NCI-H2107 treated with DMSO at 0.1 percent for 48 hours (cell line): ENCODE results near the gene DSCAML1.
A peak's percentile ranks its signal among the peaks of the same experiment; 100 is the strongest.

Experiments used
- DNase-seq: peaks from one replicate; lab custom pipeline; 2025; ENCODE audit not compliant: unreplicated experiment; lab: John Stamatoyannopoulos, UW

Gene DSCAML1

DNA sequence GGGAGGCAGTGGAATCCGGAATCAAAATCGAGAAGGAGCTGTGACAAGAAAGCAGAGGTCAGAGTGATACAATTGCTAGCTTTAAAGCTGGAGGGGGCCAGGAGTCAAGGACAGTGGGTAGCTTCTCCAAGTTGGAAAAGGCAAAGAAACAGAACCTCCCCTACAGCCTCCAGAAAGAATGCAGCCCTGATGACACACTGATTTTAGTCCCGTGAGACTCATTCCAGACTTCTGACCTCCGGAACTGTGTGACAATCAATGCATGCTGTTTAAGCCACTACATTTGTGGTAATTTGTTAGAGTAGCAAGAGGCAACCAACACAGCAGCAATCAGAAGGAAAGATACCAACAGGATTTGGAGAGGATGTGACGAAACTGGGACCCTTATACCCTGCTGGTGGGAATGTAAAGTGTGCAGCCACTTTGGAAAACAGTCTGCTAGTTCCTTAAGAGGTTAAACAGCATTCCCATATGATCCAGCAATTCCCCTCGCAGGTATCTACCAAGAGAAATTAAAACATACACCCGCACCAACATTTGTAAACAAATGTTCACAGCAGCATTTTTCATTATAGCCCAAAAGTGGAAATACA lies 66.7 kb downstream of the DSCAML1 start:
- no peak for DNase-seq

DNA sequence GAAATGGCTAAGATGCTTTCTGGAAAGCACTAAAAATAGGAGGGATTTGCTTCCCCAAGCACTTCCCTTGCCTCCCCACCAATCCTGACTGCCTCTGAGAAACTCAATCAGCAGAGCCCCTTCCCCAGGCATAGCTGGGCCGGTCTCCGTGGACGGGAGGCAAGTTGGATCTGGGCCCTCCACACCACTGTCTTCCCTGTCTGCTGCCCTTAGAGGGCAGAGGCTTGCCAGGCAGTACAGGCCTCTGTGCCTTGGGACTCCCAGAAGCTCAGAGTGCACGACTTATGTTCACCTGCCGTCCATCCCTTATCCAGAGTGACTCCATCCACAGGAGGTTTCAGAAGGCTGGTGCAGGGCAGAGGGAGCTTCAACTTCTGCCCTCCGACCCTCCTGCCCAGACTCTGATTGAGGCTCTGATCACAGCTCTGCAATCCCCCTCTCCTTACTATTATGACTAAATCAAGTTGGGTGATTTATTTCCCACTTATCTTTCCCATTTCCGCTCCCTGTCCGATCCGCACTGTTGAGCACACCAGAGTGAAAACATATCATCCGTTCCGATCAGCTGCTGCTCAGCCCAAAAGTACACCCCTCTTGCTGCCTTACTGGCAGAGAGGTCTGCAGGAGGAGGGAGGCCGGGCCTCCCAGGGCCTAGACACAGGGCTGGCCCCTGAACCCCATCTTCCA lies 71.8 kb downstream of the DSCAML1 start:
- peak; percentile 52 for DNase-seq

DNA sequence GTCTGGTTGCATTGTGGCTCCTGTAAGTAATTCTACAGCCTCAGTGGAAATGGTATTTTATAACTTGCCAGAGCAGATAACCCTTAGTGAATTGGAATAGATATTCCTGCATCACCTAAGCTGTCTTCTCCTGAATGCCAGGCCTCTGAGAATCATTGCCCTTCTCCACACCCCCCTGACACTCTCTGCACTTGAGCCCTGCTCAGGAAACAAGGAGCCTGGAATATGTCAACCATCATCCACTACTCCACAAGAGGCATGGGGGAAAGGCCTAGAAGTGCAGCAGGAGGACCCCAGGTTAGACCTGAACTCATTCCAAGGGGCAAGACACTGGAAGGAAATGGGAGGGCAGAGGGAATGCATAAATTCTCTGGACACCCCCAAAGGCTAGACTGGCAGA lies 72.4 kb downstream of the DSCAML1 start:
- DNase-seq = no peak

DNA sequence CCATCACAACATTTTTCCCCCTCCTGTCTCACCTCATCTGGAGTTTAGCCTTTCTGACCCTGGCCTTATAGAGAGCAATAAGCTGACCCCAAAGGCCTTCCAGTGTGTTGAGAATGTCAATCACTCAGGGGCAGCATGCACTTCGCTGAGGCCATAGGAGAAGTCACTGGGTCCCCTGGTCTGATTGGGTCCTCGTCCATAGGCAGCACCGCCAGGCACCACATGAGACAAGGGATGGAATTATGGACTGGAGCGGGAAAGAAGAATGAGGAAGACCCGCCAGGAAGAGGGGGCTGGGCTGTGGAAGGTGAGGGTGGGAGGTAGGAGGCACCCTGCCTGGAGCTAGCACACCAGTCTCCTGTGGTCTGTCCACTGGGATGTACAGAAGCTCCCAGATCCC lies 72.9 kb downstream of the DSCAML1 start:
- DNase-seq = no peak

DNA sequence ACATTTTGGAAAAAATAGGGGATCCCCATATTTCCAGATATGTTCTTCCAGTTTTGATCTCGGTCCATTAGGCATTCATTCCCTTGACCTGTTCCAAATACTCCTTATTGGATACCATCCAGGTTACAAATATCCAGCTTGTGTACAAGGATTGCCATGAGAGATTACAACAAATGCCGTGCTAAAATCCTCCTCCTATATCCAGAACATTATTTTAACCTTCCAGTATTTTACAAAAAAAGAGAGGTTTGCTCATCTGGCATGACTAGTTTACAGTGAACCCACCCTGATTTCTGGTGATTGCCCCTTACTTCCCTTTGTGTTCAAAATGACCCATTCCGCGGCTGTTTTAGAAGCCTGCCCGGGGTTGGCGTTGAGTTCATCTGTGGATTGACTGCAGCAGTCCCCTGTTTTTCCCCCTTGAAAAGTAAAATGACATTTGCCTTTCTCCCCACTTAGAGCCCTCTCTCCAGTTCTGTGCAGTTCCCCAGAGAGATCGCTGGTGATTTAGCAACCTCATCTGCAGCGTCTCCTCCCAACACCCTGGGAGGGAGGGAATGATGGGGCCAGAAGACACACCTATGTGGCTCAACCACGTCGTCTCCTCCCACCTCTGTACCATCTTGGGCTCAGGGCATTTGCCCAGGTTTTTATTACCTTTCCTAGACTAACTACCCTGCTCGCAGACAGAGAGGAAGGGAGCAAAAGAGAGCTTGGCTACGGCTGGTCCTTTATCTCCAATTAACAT lies 73.6 kb downstream of the DSCAML1 start:
- peak; percentile 83 for DNase-seq

DNA sequence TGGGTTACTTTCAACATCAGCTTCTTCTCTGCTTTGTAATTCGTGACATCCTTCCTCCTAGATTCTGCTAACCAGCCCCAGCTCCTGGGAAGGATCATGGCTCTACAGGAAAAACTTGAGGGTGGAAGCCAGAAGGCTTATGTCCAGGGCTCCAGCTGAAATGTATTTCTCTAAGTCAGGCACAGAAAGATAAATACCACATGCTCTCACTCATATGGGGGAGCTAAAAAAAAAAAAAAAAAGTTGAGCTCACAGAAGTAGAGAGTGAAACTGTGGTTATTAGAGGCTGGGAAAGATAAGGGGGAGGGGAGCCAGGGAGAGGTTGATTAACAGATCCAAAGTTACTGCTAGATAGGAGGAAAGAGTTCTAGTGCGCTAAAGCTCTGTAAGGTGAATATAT lies 74.9 kb downstream of the DSCAML1 start:
- no peak for DNase-seq

DNA sequence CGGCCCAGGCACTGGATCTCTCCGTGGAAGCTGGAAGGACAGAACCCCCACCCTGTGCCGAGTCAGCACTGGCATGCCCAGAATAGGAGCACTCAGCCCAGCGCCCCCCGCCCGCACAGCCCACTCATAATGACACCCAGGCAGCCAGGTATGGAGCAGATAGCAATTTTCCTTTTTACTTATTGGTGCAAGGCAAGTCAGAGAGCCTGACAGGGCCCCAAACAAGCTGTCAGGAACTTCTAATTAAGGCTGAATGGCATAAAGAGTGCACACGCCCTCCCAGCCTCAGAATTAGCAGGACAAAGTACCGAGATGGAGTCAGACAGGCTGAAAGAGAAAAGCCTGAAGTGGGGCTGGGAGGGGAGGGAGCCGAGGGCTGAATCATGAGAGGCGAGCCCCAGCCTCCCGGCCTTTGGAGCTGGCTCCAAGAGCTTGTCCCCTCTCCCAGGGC lies 76.9 kb downstream of the DSCAML1 start:
- DNase-seq = peak; percentile 70

DNA sequence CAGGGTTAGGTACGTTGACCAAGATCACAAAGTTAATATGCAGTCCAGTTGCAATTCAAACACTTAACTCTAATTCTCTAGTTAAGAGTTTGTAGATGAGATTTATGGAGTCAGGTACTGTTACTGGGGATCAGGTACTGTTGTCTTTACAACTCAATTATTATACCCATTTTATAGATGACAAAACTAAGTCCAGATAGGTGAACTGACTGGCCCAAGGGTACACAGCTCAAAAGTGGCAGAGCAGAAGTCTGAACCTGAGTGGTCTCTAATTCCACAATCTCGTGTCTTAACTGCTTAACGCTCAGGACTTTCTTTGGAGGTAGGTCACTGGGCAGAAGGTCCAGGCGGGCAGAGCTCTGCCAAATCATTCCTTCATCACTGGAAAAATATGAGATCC lies 77.5 kb downstream of the DSCAML1 start:
- no peak for DNase-seq

DNA sequence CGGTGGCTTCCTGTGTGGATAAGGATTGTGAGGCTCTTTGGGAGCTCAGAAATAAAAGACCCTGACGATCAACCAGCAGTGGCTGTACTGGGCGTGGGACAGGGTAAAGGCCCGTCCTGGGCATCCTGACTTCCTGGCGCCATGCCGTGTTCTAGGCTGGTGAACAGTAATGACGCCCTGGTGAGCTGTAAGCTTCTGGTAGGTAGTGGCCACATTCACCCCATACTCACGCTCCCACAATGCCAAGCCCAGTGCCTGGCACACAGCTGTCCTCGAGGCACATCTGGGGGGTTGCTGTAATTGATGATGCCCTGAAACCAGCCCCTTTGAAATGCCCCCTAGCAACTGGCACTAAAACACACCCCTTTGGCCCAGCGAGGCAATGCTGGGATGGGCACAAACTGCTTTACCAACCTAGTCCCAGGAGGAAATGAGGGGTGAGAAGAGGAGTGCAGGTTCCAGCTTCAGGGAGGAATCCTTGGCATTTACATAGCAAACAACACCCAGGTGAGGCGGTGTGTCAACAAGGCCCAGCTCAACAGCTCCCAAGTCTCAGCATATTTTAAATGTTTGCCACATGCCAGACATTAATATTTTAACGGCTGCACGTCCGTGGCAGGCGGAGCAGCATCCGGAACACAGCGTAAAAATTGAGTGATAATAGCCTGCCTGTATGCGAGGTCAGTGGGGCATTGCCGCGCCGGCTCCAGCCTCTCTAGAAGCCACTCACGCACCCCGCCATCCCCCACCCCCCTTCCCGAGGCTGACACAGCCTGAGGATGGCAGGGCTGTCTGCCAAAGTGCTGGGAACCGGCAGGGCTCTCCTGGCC lies 79.3 kb downstream of the DSCAML1 start:
- DNase-seq = peak; percentile 75

DNA sequence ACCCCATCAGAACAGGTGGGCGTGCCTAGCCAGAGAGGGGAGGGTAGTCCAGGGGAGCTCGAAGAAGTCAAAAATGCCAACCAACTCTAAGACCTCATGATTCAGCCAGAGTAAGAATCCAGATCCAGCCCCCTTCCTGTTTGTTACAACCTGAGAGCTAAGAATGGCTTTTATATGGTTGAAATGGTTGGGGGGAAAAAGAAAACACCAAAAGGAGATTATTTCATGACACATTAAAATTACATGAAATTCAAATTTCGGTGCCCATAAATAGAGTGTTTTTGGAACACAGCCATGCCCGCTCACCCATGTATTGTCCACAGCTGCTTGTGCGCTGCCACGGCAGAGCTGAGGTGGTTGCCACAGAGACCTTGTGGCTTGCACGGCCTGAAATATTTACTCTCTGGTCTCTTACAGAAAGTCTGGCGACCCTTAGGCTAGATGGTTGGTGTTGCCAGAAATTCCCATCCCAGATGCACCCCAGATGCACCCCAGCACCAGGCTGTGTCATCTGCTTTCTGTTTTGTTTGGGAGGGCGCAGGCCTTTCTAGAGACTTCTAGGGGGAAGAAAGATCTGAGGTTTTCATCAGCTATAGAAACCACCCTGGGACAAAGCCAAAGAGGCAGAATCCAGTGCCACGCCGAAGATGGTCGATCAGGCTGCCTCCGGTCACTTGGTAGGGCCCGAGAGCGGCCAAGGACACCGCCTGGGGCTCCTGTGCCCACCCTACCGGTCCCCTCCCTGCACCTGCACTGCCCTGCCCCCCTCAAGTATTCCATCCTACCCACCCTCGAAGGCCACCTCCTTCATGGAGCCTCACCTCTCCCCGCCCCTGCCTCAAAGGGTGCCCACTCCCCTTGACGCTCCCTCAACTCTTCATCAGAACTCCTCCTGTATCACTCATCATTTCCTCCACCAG lies 80.2 kb downstream of the DSCAML1 start:
- no peak for DNase-seq

DNA sequence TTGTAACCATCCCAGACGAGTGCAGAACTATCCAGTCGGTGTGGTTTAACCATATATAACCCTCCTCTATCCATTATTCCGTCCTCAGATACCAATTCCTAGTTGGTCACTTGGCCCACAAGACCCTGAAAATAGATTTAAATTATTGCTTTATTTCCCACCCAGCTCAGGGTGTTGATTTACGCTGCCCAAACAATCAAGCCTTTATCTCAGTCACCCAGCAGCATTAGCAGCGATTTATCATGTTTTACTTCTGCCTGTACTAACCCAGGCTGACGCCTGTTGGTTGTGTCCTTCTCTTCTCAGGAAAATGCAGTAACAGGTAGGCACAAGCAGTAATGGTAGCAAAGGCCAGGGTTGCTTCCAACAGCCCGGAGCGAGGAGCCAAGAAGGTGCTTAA lies 81.2 kb downstream of the DSCAML1 start:
- no peak for DNase-seq

DNA sequence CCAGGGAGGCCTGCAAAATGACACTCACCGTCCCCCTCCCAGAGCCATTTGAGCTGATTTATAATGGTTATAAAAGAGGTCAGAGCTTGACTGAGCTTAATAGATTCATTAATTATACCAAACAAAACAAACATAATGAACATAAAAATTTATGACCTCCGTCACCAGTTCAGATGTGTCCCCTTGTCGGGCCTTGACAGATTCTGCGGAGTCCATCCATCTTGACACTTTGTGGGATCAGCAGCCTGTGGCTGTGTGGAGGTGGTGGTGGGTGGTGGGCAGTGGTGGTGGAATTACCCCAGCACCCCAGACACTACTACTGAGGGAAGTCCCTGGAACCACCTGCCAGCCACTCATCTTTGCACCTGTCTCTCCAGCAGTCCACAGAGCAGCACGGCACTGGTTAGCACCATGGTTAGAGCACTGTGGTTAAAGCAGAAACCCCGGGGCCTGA lies 83.5 kb downstream of the DSCAML1 start:
- peak; percentile 69 for DNase-seq

DNA sequence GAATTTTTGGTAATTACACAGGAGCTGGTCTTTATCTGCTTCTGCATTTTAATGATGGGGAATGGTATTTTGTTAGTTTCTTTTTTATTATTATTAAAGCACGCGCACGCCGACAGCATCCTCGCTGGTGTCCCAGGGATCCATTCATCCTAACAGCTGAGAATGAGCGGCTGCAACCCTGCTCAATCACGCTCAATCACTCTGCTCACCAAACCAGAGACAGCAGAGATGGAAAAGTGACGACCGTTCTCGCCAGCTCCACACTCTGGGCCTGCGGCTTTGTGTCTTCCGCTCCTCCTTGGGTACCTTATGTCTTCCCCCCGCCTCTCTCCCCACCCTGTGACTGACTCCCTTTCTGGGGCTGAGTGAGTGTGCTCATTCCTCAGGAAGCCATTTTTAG lies 84.5 kb downstream of the DSCAML1 start:
- DNase-seq = no peak

DNA sequence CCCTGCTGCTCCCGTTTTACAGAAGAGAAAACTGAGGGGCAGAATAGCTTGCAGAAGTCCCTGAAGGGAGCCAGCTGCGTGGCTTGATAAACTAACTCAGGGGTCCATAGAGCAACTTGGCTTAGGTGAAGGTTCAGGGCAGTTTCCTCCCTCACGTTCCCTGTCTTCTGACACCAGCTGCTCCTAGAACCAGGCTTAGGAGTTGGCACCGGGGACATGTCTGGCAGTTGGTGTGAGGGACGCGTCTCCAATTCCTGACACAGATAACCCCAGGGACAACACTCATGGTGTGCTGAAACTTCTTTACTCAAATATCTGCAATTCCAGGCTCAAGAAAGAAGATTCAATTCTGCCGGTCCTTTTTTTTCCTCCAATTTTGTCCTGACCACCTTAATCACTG lies 85.7 kb downstream of the DSCAML1 start:
- DNase-seq = no peak

DNA sequence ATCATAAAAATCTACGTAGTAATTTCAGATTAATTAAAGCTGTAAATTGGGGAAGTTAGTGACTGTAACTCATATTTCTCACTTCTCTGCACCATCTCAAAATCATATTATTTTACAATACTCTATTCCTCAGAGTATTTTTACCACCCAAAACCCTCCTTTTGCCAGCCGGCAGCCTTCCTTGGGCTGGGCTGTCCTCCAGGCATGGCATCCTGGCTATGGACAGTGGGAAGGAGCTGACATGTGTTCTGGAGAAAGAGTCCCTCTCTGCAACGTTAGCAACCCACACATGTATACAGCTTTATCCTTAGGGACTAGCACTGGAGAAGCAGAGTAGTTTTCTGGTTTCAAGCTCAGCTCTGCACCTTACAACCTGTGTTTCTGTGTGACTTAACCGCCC lies 86.8 kb downstream of the DSCAML1 start:
- DNase-seq = no peak

DNA sequence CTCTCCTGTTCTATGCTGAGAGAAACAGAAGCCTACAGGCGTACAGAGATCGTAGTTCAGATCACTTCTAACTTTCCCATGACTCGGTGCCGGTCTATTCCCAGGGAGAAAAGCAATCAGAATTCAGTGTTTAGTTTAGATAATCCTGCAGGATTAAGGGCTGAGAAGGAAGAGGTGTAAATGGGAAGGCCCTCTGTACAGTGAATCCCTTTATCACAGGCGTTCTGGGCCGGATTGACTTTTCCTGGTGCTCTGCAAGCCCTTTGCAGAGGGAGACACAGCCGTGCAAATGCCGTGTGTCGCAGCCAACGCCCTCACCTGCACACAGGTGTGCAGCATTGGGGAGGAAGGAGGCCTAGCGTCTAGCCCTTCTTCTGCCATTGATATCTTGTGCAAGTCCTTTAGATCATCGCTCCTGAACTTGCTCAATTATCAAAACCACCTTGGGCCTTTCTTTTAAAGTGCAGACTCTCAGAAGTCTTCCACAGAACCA lies 90.6 kb downstream of the DSCAML1 start:
- no peak for DNase-seq

DNA sequence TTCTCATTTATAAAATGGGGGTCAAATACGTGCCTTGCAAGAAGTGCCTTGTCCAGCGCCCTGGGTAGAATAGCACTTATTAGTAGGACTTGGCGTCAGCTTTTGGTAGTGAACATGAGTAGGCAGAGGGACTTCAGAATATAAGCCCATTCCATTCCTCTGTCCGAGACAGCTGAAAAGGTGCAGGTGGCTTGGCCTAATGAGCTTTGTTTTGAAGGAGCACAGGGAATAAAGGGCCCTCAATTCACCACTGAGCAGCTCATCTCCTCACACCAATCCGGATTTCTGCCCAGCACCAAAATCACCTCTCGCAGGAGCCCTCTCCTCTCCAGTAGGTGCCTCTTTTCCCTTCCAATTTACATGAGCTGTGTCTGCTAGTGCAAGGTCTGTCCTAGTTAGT lies 91.2 kb downstream of the DSCAML1 start:
- peak; percentile 59 for DNase-seq

DNA sequence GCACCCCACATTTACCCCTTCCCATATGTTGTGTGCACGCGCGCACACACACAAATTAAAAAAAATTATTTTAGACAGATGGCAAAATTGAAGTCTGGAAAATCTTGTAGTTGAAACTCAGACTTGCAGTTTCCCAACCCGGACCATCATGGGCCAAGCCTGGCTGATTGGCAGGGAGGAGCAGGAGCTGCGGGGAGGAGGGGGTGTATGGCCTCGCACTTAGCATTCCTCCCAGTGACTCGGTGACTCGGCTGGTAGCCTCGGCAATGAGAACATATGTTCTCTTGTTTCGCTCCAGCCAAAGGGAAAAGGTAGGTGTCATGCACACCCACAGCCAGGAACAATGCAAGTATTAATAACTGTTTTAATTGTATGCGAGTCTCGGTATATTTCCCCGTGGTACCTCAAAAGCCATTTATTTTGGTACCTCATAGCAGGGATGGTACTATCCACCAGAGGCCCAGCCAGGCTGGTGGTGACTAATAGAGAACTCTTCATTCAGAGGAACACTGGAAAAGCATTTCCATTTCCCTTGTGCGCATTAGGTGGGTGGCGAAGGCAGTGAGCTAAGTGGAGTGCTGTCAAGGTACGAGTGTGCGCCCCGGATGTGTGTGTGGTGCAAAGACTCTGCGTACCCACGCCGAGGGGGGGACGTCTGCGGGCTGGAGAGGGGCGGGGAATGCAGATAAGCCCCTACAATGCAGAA lies 92.5 kb downstream of the DSCAML1 start:
- peak; percentile 71 for DNase-seq

DNA sequence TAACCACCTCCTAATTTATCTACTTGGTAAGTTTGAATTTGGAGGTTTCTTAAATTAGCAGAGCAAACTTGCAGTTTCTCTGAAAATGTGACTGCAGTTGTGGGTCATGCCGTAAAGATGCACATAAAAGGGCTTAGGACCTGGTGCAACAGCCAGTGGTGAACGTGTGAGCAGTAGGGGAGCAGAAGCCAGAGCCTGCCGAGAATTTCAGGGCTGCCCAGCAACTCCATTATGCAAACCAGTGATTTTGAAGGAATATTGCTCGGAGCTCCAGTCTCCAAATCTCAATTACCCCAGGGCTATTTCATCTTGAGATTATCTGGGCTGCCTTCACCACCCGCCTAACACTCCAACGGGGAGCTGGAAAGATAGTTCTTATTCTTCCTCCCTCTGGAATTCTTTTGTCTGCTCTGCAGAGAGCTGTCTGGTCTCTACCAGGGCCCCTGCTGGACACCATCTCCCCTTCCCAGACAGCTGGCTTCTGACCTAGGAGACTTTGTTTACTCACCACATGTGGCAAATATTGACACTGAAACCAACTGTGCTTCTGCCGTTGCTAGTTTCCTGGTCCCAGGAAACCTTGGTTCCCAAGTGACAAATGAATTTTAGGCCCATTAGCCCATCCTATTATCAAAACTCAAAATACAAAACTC lies 93.9 kb downstream of the DSCAML1 start:
- DNase-seq = no peak
